ENCODE results near the gene MASP2. TPM values are rescaled to one million over a fixed set of nuclear protein-coding genes. Genes with fewer than 3 reads are reported as not detected.
A peak's percentile ranks its signal among the peaks of the same experiment; 100 is the strongest.
"Not testable (repeated sequence)": the region's sequence is repeated elsewhere in the genome, so short reads cannot be mapped to it uniquely, and the experiment has no call there.

Gene MASP2
- total and polyA plus RNA-seq, 11 donors, result not detected

DNA sequence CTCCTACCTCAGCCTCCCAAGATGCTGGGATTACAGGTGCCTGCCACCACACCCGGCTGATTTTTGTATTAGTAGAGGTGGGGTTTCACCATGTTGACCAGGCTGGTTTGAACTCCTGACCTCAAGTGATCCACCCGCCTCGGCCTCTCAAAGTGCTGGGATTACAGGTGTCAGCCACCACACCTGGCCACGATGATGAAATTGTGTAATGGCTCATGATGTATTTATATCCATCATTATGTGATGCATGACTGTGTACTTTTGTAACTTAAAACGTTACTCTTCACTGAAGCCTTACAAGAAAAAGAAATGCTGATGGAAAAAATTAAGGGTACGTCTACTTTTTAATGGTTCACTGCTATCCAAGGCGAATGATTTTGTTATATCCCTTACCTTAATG lies 27.1 kb downstream of the MASP2 start:
- no peak overlapping the region for H3K27ac ChIP-seq
- no peaks in the 10 kb centered on the region for H3K9me3 ChIP-seq
- H3K4me1 ChIP-seq, result peaks cover 0 to 32% (median 14%) of the 10 kb centered on the region in 12 donors
- 91 to 93% (median 92%) methylated on average over 7 of the region's 7 CpGs for WGBS, 4 donors
- intact Hi-C loops (cut with DNase I), result loop anchor here in 1 of 10 donors (5.0 kb wide), 1 partner anchor 77 kb away; the partner anchor contains the start of gene EXOSC10
- no peaks in the 10 kb centered on the region for H3K27me3 ChIP-seq
- ATAC-seq, result no peak
- peaks cover 10 to 100% (median 100%) of the 10 kb centered on the region in 9 donors for H3K36me3 ChIP-seq
- H3K4me3 ChIP-seq, result no peak overlapping the region
- TF ChIP-seq POLR2A (IDR thresholded peaks at IDR 0.05), result no peak
- no peak for TF ChIP-seq CTCF (IDR thresholded peaks at IDR 0.05)
- no peak for DNase-seq

GRCh38 chr1:11019358-11019757 lies 27.7 kb downstream of the MASP2 start:
- peaks cover 13 to 100% (median 100%) of the 10 kb centered on the region in 9 donors for H3K36me3 ChIP-seq
- not testable (repeated sequence) for ATAC-seq, H3K27ac ChIP-seq, H3K9me3 ChIP-seq, H3K4me3 ChIP-seq, H3K27me3 ChIP-seq, DNase-seq
- peaks cover 0 to 38% (median 20%) of the 10 kb centered on the region in 12 donors for H3K4me1 ChIP-seq
- 72 to 84% (median 78%) methylated on average over 8 of the region's 8 CpGs for WGBS, 4 donors
- intact Hi-C loops (cut with DNase I), result loop anchor here in 1 of 10 donors (5.0 kb wide), 1 partner anchor 78 kb away; the partner anchor contains the start of gene EXOSC10

GRCh38 chr1:11013160-11013531 lies 33.9 kb downstream of the MASP2 start:
- WGBS, 4 donors, result 1% methylated on average over 11 of the region's 11 CpGs
- TF ChIP-seq POLR2A (IDR thresholded peaks at IDR 0.05) (no peak), CTCF (IDR thresholded peaks at IDR 0.05) (no peak)
- peaks cover 5 to 43% (median 33%) of the 10 kb centered on the region in 12 donors for H3K4me1 ChIP-seq
- peaks cover 8 to 49% (median 48%) of the 10 kb centered on the region in 9 donors for H3K36me3 ChIP-seq
- peak overlapping the region in 11 of 12 donors; percentile 81 to 98 (median 93) for H3K27ac ChIP-seq
- peak overlapping the region; percentile 67 to 100 (median 92) for H3K4me3 ChIP-seq
- no peaks in the 10 kb centered on the region for H3K9me3 ChIP-seq
- peak in 1 of 4 donors; percentile 1 for ATAC-seq
- intact Hi-C loops (cut with DNase I), result no loop called here
- no peak for DNase-seq
- H3K27me3 ChIP-seq, result no peaks in the 10 kb centered on the region

GRCh38 chr1:11012260-11013159 lies 34.5 kb downstream of the MASP2 start, which contains the start of gene TARDBP:
TARDBP (plus strand) TSS chr1:11012654; CDS start chr1:11013728, 1,074 bp downstream.
- DNase-seq (peak; percentile 90 to 94 (median 91)), ATAC-seq (peak; percentile 95 to 98 (median 97))
- H3K4me1 ChIP-seq, result peaks cover 5 to 43% (median 33%) of the 10 kb centered on the region in 12 donors
- H3K27me3 ChIP-seq, result no peaks in the 10 kb centered on the region
- TF ChIP-seq CTCF (IDR thresholded peaks at IDR 0.05), result no peak
- TF ChIP-seq POLR2A (IDR thresholded peaks at IDR 0.05), result peak; percentile 64 to 90
- H3K27ac ChIP-seq, result peak within 1 kb of the TSS; percentile 81 to 98 (median 94)
- WGBS, 4 donors, result 0 to 1% (median 0%) methylated on average over 42 to 94 of the region's 94 CpGs
- intact Hi-C loops (cut with DNase I), result no loop called here
- H3K36me3 ChIP-seq, result peaks cover 8 to 43% (median 41%) of the 10 kb centered on the region in 9 donors
- peak within 1 kb of the TSS; percentile 67 to 100 (median 92) for H3K4me3 ChIP-seq
- no peaks in the 10 kb centered on the region for H3K9me3 ChIP-seq
